Measurements from ENCODE around the gene IQGAP2.
A peak's percentile ranks its signal among the peaks of the same experiment; 100 is the strongest.

The IQGAP2 gene

GRCh38 chr5:76451031-76451701, 48.1 kb downstream of the IQGAP2 start:
- no peak for DNase-seq

GRCh38 chr5:76455531-76456133, 52.5 kb downstream of the IQGAP2 start:
- DNase-seq, result no peak

DNA sequence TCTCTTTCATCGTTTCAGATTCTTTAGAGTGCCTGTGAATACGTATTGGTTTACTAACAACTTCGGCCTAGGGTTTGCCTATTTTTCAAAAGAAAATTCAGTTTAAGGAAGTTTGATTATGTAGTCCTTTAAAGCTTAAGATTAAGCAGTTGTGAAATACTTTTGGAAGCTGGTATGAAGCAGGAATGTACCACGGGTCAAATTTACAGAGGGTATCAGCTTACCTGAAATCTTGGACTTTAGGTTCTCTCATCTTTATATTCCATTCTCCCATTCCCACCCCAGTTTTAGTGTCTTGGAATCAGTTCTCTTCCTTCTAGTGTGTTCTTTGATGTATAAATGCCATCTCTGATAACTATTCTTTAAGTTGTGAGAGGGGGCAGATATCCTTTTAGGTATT, 53.2 kb downstream of the IQGAP2 start:
- no peak for DNase-seq

- DNase-seq, result no peak
Observed at GRCh38 chr5:76457674-76458485, 54.8 kb downstream of the IQGAP2 start.

- no peak for DNase-seq
Observed at GRCh38 chr5:76458486-76458830, 55.4 kb downstream of the IQGAP2 start.

- DNase-seq, result no peak
Observed at GRCh38 chr5:76460104-76460503, 57.0 kb downstream of the IQGAP2 start.

- no peak for DNase-seq
Observed at GRCh38 chr5:76462097-76462667, 59.1 kb downstream of the IQGAP2 start.

GRCh38 chr5:76467216-76467615, 64.1 kb downstream of the IQGAP2 start:
- DNase-seq, result no peak

GRCh38 chr5:76468635-76469425, 65.7 kb downstream of the IQGAP2 start:
- DNase-seq, result no peak

- DNase-seq, result no peak
Observed at GRCh38 chr5:76469656-76470290, 66.7 kb downstream of the IQGAP2 start.

DNA sequence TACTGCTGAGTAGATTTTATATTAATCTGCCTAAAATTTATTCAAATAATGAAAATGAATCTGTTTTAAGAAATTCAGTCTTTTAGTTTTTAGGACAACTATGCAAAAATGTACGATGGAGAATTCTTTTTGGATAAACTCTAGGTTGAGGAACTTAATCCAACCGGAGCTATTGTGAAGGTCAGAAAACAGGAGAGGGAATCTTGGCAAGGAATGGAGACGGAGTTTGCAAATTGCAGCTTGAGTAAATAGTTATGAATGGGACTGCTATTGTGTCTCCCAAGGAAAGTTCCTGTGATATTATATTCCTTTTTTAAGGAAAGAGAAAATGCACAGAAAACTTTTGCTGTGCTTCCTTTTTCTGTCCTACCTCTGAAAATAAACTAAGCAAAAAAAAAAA, 67.9 kb downstream of the IQGAP2 start:
- no peak for DNase-seq

DNA sequence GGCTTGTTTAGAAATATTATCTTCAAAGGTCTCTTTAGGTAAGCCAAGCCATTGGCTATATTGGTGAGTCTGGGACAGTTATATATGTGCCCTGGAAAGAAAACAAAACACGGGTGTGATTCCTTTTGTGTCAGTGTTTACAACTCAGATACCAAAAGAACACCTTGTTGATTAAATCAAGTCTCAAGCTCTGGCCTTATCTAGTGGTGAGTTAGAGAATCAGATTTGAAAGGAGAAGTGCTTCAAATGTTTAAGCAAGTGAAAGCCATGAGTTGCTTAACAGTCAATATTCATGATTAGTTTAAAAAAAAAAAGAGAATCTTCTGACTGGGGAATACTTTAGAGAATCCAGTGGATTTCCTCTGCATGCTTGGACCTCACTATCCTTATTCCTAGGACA, 68.3 kb downstream of the IQGAP2 start:
- no peak for DNase-seq

GRCh38 chr5:76471987-76472334, 68.9 kb downstream of the IQGAP2 start:
- DNase-seq, result no peak

- peak; percentile 4 for DNase-seq
Observed at GRCh38 chr5:76472335-76473008, 69.4 kb downstream of the IQGAP2 start.

DNA sequence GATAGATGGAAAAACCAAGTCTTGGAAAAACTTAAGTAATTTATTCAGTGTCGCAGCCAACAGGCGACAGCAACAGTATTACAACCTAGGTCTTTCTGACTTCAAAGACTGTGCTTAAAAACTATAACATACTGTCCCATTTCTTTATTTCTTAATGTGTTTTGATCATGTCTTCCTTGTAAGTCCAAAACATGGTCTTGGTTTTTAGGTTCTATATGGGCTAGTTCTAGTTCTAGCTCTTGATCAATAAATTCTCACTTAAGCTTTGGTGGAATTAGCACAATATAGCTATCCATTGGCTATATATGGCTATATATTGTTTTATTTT, 69.9 kb downstream of the IQGAP2 start:
- no peak for DNase-seq

DNA sequence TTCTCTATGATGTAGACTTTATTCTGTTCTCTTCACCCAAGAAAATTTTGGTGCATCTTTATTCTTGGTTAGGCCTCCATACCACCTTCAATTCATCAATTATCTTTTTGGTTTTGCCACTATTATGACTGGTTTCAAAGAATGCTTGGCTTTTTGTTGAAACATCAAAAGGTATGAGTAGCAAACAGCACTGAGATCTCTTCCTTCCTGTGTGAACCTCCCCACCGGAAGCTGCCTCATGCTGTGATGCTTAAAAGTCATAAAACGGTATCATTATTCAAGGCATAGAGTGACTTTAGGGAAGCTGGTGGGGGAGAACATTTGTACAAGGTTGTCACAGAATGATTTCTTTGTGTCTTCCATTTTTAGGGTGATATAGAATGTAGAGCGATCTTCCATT, 70.6 kb downstream of the IQGAP2 start:
- DNase-seq, result peak; percentile 60

DNA sequence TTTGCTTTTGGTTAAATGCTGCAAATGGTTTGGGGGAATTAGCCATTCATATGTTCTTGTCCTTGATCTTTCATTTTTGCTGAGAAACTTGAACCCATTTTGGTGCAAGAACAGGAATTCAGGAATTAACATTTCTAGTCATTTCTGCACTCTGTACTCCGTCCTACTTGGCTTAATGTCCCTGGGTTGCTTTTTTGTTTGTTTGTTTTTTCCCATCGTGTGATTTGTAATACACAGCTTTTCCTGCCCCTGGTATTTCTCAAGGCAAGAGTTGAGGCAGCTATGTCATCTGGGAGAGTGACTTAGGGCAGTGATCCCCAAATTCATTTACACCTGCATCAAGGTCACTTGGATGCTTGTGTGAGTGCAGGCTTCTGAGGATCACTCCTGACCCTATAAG, 71.3 kb downstream of the IQGAP2 start:
- no peak for DNase-seq

- DNase-seq, result no peak
Observed at GRCh38 chr5:76475385-76475784, 72.3 kb downstream of the IQGAP2 start.

DNA sequence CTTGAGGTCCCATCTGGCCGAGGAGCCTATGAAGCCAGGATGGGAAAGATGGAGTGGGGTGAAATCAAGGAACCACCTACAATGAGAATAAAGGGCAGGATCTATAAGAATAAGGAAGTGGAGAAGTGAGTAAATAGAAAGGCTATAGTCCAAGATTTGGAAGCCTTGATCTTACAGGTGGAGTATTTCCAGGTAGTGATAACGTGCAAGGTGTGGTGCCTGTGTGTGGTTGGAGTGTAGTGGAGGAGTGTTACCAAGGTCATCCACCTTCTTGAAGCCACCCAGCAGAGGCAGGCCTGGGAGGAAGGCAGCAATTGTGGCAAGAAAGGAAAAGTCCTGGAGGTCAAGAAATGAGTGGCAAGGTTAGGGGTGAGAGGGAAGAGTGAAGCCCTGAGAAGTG, 72.9 kb downstream of the IQGAP2 start:
- no peak for DNase-seq

- no peak for DNase-seq
Observed at GRCh38 chr5:76476474-76477038, 73.5 kb downstream of the IQGAP2 start.

GRCh38 chr5:76477061-76477460, 74.0 kb downstream of the IQGAP2 start:
- no peak for DNase-seq

DNA sequence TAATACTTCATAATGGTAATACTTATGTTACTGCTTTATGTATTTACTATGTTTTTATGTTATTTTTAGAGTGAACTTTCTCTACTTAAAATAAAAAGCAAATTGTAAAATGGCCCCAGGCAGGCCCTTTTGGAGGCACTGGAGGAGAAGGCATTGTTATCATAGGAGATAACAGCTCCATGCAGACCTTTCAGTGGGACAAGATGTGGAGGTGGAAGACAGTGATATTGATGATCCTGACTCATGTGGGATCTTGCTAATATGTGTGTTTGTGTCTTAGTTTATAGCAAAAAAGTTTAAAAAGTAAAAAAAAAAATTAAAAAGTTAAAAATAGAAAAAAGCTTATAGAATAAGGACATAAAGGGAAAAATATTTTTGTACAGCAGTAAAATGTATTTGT, 74.5 kb downstream of the IQGAP2 start:
- DNase-seq, result no peak
